Fibroblast of gingiva (primary cell): Measurements from ENCODE around the gene NCCRP1.

ENCODE experiments used
- DNase-seq: peaks from one replicate; pipeline ENCODE4 v3.0.0-alpha.2; 2011; ENCODE audit warnings: low read depth

The NCCRP1 gene

DNA sequence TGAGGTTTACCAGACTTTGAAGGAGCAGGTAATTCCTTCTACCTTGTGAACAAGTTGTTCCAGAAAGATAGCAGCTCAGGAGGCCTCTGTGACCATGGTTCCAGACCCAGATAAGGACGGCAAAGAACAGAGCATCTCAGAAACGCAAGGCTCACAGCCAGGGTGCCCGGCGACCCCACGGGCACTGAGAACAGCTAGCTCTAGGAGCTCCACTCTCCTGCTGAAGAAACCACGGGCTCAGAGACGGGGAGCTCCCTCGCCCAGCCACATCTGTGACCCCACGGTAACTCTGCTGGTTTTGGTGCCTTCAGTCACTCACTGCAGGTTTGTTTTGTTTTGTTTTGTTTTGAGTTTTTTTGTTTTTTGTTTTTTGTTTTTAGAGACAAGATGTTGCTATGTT is 16.0 kb upstream of the NCCRP1 start:
- DNase-seq, result no peak

- DNase-seq, result no peak
These were observed 15.1 kb upstream of the NCCRP1 start for GRCh38 chr19:39181500-39182173.

GRCh38 chr19:39182174-39182505 is 14.6 kb upstream of the NCCRP1 start:
- no peak for DNase-seq

GRCh38 chr19:39183104-39183503 is 13.7 kb upstream of the NCCRP1 start:
- no peak for DNase-seq

- no peak for DNase-seq
These were observed 10.4 kb upstream of the NCCRP1 start for GRCh38 chr19:39186391-39186790.

DNA sequence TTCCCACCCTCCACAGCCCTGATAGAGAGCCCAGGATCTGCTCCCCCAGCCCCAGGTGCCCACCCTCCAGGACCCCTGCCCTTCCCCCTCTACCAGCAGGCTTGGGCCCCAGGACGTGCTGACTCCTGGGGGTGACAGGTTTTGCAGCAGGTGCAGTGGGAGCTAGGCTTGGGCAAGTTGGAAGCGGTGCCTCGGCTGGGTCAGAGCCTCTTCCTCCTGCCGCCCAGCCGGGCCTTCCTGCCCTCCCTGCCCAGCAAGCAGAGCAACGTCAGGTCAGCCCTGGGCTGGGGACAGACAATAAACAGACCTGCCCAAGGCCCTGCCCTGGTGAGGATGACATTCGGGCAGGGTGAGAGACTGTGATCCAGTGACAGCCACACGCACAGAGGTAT is 9.2 kb upstream of the NCCRP1 start:
- no peak for DNase-seq

GRCh38 chr19:39188960-39189359 is 7.8 kb upstream of the NCCRP1 start:
- no peak for DNase-seq

DNA sequence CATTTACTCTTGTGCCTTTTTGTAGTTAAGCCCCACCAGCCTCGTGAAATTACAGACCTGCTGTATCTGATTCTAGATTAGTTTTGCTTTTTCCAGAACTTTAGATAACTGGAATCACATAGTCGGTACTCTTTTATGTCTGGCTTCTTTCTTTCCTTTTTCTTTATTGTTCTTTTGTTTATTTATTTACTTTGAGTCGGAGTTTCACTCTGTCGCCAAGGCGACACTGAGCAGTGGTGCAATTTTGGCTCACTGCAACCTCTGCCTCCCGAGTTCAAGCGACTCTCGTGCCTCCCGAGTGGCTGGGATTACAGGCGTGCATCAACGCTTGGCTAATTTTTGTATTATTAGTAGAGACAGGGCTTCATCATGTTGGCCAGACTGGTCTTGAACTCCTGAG is 6.0 kb upstream of the NCCRP1 start:
- DNase-seq, result no peak

DNA sequence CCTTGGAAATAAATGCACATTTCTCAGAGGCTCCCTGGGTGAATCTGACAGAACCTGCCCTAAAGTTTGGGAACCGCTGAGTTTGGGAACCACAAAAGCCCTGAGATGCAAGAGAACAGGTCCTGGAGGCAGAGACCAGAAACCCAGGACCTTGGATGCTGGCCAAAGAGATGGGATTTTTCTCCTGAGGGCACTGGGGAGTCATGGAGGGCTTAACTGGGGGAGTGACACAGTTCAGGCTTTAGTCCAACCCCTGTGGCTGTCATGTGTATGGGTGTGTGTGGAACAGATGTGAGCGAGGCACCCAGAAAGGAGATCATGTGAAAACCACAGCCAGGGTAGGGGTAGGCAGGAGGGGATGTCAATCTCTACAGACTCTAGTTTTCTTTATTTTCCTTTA is 3.9 kb upstream of the NCCRP1 start:
- DNase-seq, result no peak

DNA sequence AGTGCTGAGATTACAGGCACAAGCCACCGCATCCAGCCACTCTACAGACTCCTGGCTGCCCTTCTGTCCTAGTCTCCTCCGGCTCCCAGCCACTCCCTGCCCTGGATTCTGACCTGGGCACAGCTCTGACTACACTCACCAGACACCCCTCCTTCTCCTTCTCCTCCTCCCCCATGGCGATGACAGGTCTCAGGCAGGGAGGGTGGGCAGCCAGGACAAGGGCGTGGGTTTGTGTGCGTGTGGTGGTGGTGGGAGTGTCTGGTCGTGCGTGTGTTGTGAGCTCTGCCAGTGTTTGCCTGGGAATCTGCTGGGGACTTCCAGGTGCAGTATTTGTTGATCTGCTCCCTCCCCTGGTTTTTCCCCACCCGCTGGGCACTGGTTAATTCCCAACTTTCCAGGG is 3.0 kb upstream of the NCCRP1 start:
- DNase-seq, result no peak

- DNase-seq, result no peak
These were observed 1.8 kb upstream of the NCCRP1 start for GRCh38 chr19:39194832-39195542.

GRCh38 chr19:39195755-39196154 is 1.0 kb upstream of the NCCRP1 start:
- DNase-seq, result no peak

GRCh38 chr19:39196320-39196719 is 444 bp upstream of the NCCRP1 start:
- no peak for DNase-seq

DNA sequence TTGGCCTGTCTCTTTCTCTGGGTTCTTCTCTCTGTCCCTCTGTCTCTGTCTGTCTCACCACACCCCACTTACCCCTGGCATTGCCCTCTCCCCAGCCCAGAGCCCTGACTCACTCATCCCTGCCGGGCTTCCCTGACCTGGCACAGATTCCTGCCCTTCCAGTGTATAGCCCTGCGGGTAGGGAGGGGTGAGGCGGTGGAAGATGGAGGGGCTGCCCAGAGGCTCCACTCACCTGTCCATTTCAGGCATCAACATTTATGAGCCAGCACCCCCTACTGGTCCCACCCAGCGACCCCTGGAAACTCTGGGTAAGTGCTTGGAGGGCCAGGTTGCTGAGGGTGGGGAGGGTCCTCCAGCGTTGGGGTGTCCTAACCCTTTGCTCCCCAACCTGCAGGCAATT is 1.0 kb downstream of the NCCRP1 start:
- no peak for DNase-seq

GRCh38 chr19:39199025-39199424 is 2.3 kb downstream of the NCCRP1 start:
- DNase-seq, result peak; percentile 60

- DNase-seq, result no peak
These were observed 3.5 kb downstream of the NCCRP1 start for GRCh38 chr19:39200066-39200802.

DNA sequence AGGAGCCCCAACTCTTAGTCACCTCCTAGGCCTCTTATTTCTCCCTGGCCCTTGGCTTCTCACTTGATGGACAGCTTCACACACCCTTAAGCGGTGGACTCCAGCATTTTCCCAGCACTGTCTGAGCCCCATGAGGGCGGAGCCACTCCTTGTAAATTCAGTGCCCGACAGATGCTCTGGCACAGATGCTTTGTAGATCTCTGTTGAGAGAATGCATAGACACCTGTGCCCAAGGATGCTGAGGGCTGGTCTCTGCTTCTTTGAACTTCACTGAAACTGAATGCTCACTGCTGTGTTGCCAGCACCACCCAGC is 4.0 kb downstream of the NCCRP1 start:
- DNase-seq, result no peak

DNA sequence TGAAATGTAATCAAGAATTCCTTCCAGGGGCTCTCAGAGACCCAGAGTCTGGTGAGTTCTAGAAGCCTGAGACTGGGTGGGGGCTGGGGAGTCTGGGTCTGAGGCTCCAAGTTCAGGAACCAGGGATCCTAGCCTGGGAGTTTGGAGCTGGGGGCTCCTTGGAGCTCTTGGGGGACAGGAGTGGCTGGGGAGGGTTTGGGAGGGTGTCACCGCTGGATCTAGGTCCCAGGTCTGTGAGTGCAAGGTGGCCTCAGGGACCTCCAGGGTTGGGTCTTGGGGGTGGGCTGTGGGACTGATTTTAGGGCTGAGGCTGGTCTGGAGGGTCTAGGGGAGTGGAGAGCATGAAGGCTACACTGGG is 6.2 kb downstream of the NCCRP1 start:
- DNase-seq, result no peak

DNA sequence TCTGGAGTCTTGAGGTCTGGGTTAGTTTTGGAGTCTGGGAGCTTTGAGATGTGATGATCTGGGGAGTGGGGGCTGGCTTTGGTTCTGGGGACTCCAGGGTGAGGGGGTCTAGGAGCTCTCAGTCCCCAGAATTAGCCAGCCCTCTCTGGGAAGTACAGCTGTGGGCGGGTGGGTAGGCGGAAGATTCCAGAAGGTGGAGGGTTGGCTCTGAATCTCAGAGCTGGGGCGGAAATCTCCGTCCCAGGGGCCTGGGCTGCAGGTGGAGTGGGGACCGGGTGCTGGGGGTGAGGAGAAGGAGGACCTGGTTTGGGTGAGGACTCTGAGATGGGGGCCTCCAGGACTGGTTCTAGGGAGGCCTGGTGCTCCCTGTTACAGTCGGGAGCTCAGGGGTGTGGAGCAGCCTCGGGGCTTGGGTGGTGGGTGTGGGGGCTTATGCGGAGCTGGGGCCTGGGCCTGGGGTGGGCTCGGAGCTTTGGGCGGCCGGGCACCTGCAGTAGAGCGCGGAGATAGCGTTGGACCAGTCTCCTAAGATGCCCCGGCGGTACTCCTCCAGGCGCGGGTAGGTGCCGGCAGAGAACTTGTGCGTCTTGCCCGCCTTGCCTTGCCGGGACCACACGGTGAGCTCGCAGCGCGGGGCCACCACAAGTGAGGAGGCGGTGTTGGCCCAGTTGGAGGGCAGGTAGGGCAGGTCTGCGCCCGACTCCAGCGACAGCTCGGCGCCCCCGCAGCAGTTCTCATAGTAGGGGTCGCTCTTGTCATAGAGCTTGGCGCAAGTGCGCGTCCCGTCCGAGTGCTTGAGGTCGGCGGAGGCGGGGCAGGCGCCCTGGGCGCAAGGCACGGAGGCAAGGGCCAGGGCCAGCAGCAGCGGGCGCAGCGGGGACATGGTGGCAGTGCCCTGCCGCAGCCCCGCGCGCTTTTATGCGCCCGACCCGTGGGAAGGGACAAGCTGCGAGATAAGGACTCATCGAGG is 6.9 kb downstream of the NCCRP1 start, which contains the start of gene SYCN:
TSS of gene SYCN (minus strand) at position 892 of the 970 bp plus-strand sequence. CDS start at position 883, 9 bp downstream.
- no peak for DNase-seq

GRCh38 chr19:39205449-39205764 is 8.6 kb downstream of the NCCRP1 start:
- DNase-seq, result no peak

- DNase-seq, result no peak
These were observed 9.4 kb downstream of the NCCRP1 start for GRCh38 chr19:39206122-39206521.

DNA sequence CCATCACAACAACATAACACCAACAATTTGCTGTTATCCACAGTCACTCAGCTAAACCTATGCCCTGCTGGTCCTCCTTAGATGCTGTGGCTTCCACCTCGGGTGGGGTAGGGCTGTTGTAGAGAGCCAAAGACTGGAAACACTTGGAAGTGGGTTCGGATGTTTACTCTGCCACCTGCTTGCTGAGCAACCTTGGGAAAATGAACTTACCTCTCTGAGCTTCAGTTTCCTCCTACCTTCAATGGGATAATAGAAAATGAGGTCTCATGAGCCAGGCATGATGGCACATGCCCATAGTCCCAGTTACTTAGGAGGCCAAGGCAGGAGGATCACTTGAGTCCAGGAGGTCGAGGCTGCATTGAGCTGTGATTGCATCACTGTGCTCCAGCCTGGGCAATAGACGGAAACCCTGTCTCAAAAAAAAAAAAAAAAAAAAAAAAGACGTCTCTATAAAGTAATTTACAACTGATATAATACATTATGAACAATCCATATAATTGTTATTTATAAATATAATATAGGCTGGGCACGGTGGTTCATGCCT is 10.6 kb downstream of the NCCRP1 start:
- no peak for DNase-seq
